ENCODE results near the gene AQP5. TPM values are rescaled to one million over a fixed set of nuclear protein-coding genes. Genes with fewer than 3 reads are reported as not detected.
"Not testable (repeated sequence)": the region's sequence is repeated elsewhere in the genome, so short reads cannot be mapped to it uniquely, and the experiment has no call there.

Gene AQP5
- total and polyA plus RNA-seq, 4 donors = 0.08 to 1.2 TPM; not detected in 2

DNA sequence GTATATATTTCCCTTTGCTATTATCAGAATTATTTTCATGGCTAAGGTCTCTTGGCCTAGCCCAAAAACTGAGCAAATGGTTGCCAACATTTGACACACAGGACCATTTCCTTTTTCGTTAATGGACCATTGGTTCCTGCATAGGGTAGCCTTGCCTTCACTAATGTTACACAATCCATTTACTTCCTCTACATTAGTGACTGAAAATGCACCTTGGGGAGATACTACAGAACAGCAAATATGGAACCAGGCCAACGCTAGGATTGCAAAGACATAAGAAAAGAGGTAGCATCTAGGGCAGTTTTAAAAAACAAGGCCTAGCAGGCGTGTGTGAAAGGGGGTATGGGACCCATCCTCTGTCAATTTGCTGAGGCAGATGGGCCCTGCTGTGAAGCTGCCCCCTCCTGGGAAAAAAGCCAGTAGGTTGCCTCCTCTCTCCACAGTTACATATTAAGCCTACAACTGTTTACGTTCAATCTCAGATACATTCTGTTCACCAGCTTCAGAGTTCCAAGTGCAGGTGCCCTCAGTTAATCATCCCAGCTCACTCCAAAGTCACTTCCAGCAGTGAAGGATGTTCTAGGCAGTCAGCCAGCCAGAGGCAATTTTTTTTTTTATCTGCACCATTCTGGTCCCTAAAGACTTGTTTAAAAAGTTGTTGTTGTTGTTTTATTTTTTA is 26.1 kb downstream of the AQP5 start:
- peaks cover 3 to 5% of the 10 kb centered on the region in 2 donors for H3K36me3 ChIP-seq (ENCODE audit: control insufficient read depth in 1 of 2, insufficient read depth in 2 of 2, low read length in 1 of 2)
- DNase-seq = no peak
- no peak overlapping the region for H3K4me3 ChIP-seq (ENCODE audit: low read length in 2 of 2)
- ATAC-seq (ENCODE audit: low FRiP score) = no peak
- no peaks in the 10 kb centered on the region for H3K9me3 ChIP-seq (ENCODE audit: control insufficient read depth, low read length)
- H3K4me1 ChIP-seq (ENCODE audit: control insufficient read depth in 1 of 2, insufficient read depth in 2 of 2, low read length in 2 of 2) = no peaks in the 10 kb centered on the region
- WGBS, 2 donors = 94% methylated on average over 4 of the region's 4 CpGs
- intact Hi-C loops (cut with DNase I) = no loop called here
- no peaks in the 10 kb centered on the region for H3K27me3 ChIP-seq (ENCODE audit: control insufficient read depth in 1 of 2, insufficient read depth in 2 of 2, low read length in 1 of 2)
- H3K27ac ChIP-seq (ENCODE audit: low read depth in 1 of 2, low read length in 2 of 2) = no peak overlapping the region

DNA sequence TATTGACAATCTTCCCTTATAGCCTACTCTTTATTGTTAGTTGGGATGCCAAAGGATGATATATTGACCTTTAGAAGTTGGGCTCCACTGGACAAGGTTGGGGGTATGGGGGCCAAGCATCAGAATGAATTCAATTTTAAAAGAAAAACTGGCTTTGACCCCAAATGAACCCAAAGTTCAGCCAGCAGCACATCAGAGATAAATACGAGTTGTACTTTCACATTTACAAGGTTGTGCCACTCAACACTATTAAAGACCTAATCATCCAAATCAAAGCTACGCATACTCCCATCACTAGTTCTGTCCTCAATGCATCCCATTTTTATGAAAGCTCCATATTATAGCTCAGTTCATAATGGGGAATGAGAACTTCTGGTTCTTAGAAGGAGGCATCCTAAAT is 27.7 kb downstream of the AQP5 start:
- 94 to 96% methylated on average over 2 of the region's 2 CpGs for whole genome bisulfite sequencing, 2 donors
- H3K4me3 ChIP-seq (ENCODE audit: low read length in 2 of 2); intact Hi-C loops (cut with DNase I); H3K9me3 ChIP-seq (ENCODE audit: control insufficient read depth, low read length); H3K27me3 ChIP-seq (ENCODE audit: control insufficient read depth in 1 of 2, insufficient read depth in 2 of 2, low read length in 1 of 2); H3K4me1 ChIP-seq (ENCODE audit: control insufficient read depth in 1 of 2, insufficient read depth in 2 of 2, low read length in 2 of 2); H3K27ac ChIP-seq (ENCODE audit: low read depth in 1 of 2, low read length in 2 of 2); H3K36me3 ChIP-seq (ENCODE audit: control insufficient read depth in 1 of 2, insufficient read depth in 2 of 2, low read length in 1 of 2); DNase-seq; ATAC-seq (ENCODE audit: low FRiP score): not testable (repeated sequence)

DNA sequence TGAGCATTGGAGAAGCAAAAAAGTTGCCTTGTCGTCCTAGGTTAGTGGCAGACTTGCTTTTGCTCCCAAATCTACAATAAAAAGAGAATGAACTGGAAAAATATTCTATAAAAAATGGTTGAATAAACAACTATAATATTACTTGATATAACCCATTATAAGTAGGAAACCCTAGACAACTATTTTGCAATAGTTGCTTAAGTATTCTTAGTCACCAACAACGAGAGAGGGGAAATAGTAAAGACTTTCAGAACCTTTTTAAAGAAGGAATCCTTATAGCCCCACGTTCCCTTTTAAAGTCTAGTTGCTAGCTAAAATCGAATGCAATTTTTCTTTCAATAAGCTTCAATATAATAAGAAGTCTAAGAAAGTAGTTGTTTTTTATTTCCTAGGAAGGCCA is 28.6 kb downstream of the AQP5 start:
- Histone ChIP-seq H3K9me3 (ENCODE audit: control insufficient read depth, low read length) (no peaks in the 10 kb centered on the region), H3K4me1 (ENCODE audit: control insufficient read depth in 1 of 2, insufficient read depth in 2 of 2, low read length in 2 of 2) (no peaks in the 10 kb centered on the region), H3K36me3 (ENCODE audit: control insufficient read depth in 1 of 2, insufficient read depth in 2 of 2, low read length in 1 of 2) (peaks cover 5 to 7% of the 10 kb centered on the region in 2 donors), H3K27me3 (ENCODE audit: control insufficient read depth in 1 of 2, insufficient read depth in 2 of 2, low read length in 1 of 2) (no peaks in the 10 kb centered on the region), H3K4me3 (ENCODE audit: low read length in 2 of 2) (no peak overlapping the region), H3K27ac (ENCODE audit: low read depth in 1 of 2, low read length in 2 of 2) (no peak overlapping the region)
- WGBS, 2 donors = 88 to 92% methylated on average over 4 of the region's 4 CpGs
- DNase-seq (no peak), ATAC-seq (ENCODE audit: low FRiP score) (no peak)
- intact Hi-C loops (cut with DNase I) = no loop called here

DNA sequence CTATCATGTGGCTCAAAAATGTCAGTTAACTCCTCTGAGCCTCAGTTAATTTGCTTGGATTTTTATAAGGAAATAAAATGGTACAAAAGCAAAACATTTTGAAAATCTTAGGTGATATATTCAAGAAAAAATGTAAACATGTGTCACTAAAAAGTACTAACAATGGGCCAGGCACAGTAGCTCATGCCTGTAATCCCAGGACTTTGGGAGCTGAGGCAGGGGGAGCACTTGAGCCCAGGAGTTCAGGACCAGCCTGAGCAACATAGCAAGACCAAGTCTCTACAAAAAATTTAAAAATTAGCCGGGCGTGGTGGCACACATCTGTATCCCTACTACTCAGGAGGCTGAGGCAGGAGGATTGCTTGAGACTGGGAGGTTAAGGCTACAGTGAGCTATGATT is 36.8 kb downstream of the AQP5 start:
- intact Hi-C loops (cut with DNase I) = no loop called here
- Histone ChIP-seq H3K27ac (ENCODE audit: low read depth in 1 of 2, low read length in 2 of 2) (no peak overlapping the region), H3K9me3 (ENCODE audit: control insufficient read depth, low read length) (no peaks in the 10 kb centered on the region), H3K4me3 (ENCODE audit: low read length in 2 of 2) (no peak overlapping the region), H3K27me3 (ENCODE audit: control insufficient read depth in 1 of 2, insufficient read depth in 2 of 2, low read length in 1 of 2) (no peaks in the 10 kb centered on the region), H3K4me1 (ENCODE audit: control insufficient read depth in 1 of 2, insufficient read depth in 2 of 2, low read length in 2 of 2) (no peaks in the 10 kb centered on the region), H3K36me3 (ENCODE audit: control insufficient read depth in 1 of 2, insufficient read depth in 2 of 2, low read length in 1 of 2) (peaks cover 3 to 5% of the 10 kb centered on the region in 2 donors)
- DNase-seq (no peak), ATAC-seq (ENCODE audit: low FRiP score) (no peak)
- 95 to 96% methylated on average over 2 of the region's 2 CpGs for WGBS, 2 donors

DNA sequence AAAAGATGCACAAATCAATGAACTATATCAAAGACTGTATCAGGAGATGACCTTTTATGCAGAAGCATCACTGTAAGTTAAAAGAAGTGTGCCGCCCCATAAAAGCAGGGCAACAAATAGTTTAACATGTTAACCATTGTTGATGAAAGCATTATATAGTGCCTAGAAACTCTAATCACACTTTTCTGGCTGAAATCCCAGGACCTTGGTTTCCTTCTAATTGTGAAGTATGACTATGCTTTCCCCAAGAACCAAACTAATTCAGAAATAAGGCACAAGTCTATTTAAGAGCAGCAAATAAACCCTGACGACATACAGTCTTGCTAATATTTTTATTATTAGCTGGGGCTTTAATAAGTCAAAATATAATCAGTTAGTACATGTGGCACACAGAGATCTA is 41.9 kb downstream of the AQP5 start:
- no peaks in the 10 kb centered on the region for H3K4me1 ChIP-seq (ENCODE audit: control insufficient read depth in 1 of 2, insufficient read depth in 2 of 2, low read length in 2 of 2)
- H3K27ac ChIP-seq (ENCODE audit: low read depth in 1 of 2, low read length in 2 of 2) = no peak overlapping the region
- no peaks in the 10 kb centered on the region for H3K36me3 ChIP-seq (ENCODE audit: control insufficient read depth in 1 of 2, insufficient read depth in 2 of 2, low read length in 1 of 2)
- ATAC-seq (ENCODE audit: low FRiP score) = no peak
- no peaks in the 10 kb centered on the region for H3K9me3 ChIP-seq (ENCODE audit: control insufficient read depth, low read length)
- H3K27me3 ChIP-seq (ENCODE audit: control insufficient read depth in 1 of 2, insufficient read depth in 2 of 2, low read length in 1 of 2) = no peaks in the 10 kb centered on the region
- intact Hi-C loops (cut with DNase I) = no loop called here
- no peak overlapping the region for H3K4me3 ChIP-seq (ENCODE audit: low read length in 2 of 2)
- DNase-seq = no peak
- WGBS, 2 donors = 46 to 51% methylated on average over 2 of the region's 2 CpGs

DNA sequence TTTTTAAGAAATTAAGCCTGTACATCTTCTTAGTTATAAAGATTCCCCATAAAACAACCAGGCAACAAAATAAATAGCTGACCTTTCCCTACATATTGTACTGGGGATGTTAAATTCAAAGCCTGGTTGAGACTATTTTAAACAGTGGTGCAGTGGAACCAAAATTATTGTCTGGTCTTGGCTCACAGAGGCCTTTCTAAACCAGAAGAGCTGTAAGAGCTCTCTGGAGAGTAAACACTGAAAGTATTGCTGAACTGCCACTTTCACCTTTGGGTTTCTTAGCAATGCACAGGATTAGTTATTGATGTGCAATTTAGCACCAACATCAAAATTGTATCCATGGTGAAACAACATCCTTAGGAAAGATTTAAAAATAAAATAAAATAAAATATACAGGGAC is 43.0 kb downstream of the AQP5 start:
- H3K4me1 ChIP-seq (ENCODE audit: control insufficient read depth in 1 of 2, insufficient read depth in 2 of 2, low read length in 2 of 2) = no peaks in the 10 kb centered on the region
- DNase-seq = no peak

DNA sequence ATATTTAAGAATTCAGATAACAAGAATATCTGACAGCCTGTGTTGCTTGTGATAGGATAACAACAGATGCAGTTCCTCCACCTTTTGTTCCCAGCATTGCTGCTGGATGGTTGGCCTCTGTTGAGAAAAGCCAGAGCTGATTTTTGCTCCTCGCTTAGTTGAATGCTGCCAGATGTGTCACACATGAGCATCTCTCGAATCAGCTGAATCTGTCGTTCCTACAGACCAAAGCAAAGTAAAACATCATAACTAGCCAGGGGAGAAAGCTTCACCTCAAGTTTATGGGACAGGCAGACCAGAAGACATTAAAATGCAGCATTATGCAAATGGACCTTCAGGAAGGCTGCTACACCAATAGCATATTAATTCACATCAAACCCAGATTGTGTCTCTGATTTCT is 43.5 kb downstream of the AQP5 start:
- H3K4me3 ChIP-seq (ENCODE audit: low read length in 2 of 2) = no peak overlapping the region
- H3K27ac ChIP-seq (ENCODE audit: low read depth in 1 of 2, low read length in 2 of 2) = no peak overlapping the region
- H3K36me3 ChIP-seq (ENCODE audit: control insufficient read depth in 1 of 2, insufficient read depth in 2 of 2, low read length in 1 of 2) = no peaks in the 10 kb centered on the region
- H3K4me1 ChIP-seq (ENCODE audit: control insufficient read depth in 1 of 2, insufficient read depth in 2 of 2, low read length in 2 of 2) = no peaks in the 10 kb centered on the region
- no peaks in the 10 kb centered on the region for H3K27me3 ChIP-seq (ENCODE audit: control insufficient read depth in 1 of 2, insufficient read depth in 2 of 2, low read length in 1 of 2)
- 86 to 88% methylated on average over 3 of the region's 3 CpGs for WGBS, 2 donors
- no peak for ATAC-seq (ENCODE audit: low FRiP score)
- DNase-seq = no peak
- intact Hi-C loops (cut with DNase I) = no loop called here
- no peaks in the 10 kb centered on the region for H3K9me3 ChIP-seq (ENCODE audit: control insufficient read depth, low read length)

More for the DNA sequence above, 43.0 kb downstream of the AQP5 start:
- intact Hi-C loops (cut with DNase I) = no loop called here
- Histone ChIP-seq H3K27me3 (ENCODE audit: control insufficient read depth in 1 of 2, insufficient read depth in 2 of 2, low read length in 1 of 2) (no peaks in the 10 kb centered on the region), H3K9me3 (ENCODE audit: control insufficient read depth, low read length) (no peaks in the 10 kb centered on the region), H3K27ac (ENCODE audit: low read depth in 1 of 2, low read length in 2 of 2) (no peak overlapping the region), H3K36me3 (ENCODE audit: control insufficient read depth in 1 of 2, insufficient read depth in 2 of 2, low read length in 1 of 2) (no peaks in the 10 kb centered on the region), H3K4me3 (ENCODE audit: low read length in 2 of 2) (no peak overlapping the region)
- no peak for ATAC-seq (ENCODE audit: low FRiP score)

DNA sequence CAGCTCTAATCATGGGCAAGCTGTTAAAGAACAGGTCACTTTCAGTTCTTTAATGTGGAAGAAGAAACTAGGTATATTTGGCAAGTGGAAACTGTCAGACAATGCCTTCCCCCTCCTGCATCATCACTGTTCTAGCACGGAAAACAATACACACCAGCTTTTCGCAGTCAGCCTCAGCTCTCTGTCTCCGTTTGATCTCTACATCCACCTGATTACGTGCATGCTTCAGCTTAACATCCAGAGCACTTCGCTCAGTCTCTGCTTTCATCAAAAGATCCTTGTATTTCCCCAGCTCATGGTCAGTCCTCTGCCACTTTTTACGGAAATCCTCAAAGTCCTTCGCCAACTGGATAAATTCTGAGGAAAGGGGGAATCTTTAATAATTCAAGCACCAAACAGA is 44.6 kb downstream of the AQP5 start:
- no peak for DNase-seq
- Histone ChIP-seq H3K27ac (ENCODE audit: low read depth in 1 of 2, low read length in 2 of 2) (no peak overlapping the region), H3K27me3 (ENCODE audit: control insufficient read depth in 1 of 2, insufficient read depth in 2 of 2, low read length in 1 of 2) (no peaks in the 10 kb centered on the region), H3K4me3 (ENCODE audit: low read length in 2 of 2) (no peak overlapping the region), H3K9me3 (ENCODE audit: control insufficient read depth, low read length) (no peaks in the 10 kb centered on the region), H3K4me1 (ENCODE audit: control insufficient read depth in 1 of 2, insufficient read depth in 2 of 2, low read length in 2 of 2) (no peaks in the 10 kb centered on the region), H3K36me3 (ENCODE audit: control insufficient read depth in 1 of 2, insufficient read depth in 2 of 2, low read length in 1 of 2) (no peaks in the 10 kb centered on the region)
- whole genome bisulfite sequencing, 2 donors = 93 to 97% methylated on average over 7 of the region's 7 CpGs
- ATAC-seq (ENCODE audit: low FRiP score) = no peak
- intact Hi-C loops (cut with DNase I) = no loop called here

DNA sequence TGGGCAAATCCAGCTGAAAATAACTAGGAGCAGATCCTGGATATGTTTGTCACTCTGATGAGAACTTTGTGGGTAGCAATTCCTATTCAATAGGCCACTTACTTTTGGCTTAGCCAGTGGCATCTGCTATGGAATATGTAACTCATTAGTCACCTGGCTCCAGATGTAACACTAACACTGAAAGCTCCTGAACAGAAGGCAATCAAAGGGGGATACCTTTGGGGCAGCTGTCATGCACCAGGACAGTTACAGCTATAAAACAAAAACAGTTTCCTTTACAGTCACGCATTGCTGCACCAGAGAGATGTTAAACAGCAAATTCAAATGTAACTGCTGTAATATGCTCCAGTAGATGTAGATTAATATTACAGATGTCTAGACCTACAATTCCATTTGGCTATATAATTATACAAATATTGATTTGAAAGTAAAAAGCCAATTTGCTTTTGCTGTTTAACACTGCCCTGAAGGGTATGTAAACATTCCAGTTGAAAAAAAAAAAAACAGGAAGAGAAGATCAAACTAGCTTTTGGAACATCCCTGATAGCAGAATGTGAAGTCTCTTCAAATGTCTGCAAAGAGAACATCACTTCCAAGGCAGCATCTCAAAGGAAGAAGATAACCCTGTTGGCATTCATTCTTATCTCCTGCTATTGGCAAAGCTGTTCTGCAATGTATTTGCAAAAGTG is 45.2 kb downstream of the AQP5 start:
- intact Hi-C loops (cut with DNase I) = no loop called here
- 94 to 100% methylated on average over 1 of the region's 1 CpG for WGBS, 2 donors
- Histone ChIP-seq H3K36me3 (ENCODE audit: control insufficient read depth in 1 of 2, insufficient read depth in 2 of 2, low read length in 1 of 2) (no peaks in the 10 kb centered on the region), H3K4me1 (ENCODE audit: control insufficient read depth in 1 of 2, insufficient read depth in 2 of 2, low read length in 2 of 2) (no peaks in the 10 kb centered on the region), H3K9me3 (ENCODE audit: control insufficient read depth, low read length) (no peaks in the 10 kb centered on the region), H3K27me3 (ENCODE audit: control insufficient read depth in 1 of 2, insufficient read depth in 2 of 2, low read length in 1 of 2) (no peaks in the 10 kb centered on the region), H3K27ac (ENCODE audit: low read depth in 1 of 2, low read length in 2 of 2) (no peak overlapping the region), H3K4me3 (ENCODE audit: low read length in 2 of 2) (no peak overlapping the region)
- no peak for DNase-seq
- ATAC-seq (ENCODE audit: low FRiP score) = no peak

All from aorta (tissue), 5 donors.